Measurements from ENCODE around the gene ADAR.
A peak's percentile ranks its signal among the peaks of the same experiment; 100 is the strongest.

The ADAR gene

DNA sequence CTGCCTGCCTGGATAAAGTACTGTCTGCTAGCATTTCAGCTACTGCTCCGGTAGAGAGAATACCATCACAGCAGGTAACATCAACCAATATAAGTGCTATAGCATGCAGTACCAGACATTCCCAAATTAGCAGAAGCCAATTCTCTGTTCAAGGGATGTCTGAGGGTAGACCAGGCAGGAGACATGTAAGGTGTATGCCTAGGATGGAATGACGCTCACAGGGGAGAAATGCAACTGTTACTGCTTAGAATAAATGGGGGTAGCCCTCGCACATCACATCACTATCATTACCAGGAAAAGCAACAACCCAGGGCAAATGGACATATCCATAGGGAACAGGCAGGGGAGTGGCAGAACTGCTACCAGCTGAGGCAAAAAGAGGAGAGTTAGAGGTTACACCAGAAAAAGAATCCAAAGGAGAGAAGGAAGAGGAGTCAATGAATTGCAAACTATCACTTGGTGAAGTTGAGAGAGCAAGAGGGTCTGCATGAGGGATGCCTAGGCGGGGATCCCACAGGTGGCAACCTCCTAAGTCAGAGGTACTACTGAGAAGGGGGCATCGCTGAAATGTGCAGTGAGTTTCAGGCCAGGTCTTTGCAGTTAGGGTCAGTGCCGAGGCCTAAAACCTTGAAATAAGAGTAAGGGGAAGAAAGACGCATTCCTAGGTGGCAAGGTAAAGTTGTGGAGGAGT, 50.6 kb downstream of the ADAR start:
- no peak for DNase-seq

DNA sequence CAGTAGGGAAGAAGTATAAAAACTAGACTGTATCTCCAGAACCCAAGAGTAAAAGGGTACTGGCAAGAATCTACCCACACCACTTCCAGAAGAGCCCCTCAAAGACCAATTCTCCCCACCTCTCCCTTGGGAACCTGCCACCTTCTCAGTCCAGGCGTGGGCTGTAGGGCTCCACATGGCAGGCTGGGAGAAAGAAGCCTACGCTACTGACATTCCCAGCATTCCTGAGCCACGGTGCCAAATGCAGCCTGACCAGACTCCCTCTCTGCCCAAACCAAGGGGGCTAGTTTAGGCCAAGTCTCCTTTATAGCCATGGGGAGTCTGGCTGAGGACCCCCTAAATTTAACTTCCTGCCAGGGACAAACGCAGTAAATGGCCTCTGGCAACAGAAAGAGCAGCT, 51.6 kb downstream of the ADAR start:
- DNase-seq, result no peak

DNA sequence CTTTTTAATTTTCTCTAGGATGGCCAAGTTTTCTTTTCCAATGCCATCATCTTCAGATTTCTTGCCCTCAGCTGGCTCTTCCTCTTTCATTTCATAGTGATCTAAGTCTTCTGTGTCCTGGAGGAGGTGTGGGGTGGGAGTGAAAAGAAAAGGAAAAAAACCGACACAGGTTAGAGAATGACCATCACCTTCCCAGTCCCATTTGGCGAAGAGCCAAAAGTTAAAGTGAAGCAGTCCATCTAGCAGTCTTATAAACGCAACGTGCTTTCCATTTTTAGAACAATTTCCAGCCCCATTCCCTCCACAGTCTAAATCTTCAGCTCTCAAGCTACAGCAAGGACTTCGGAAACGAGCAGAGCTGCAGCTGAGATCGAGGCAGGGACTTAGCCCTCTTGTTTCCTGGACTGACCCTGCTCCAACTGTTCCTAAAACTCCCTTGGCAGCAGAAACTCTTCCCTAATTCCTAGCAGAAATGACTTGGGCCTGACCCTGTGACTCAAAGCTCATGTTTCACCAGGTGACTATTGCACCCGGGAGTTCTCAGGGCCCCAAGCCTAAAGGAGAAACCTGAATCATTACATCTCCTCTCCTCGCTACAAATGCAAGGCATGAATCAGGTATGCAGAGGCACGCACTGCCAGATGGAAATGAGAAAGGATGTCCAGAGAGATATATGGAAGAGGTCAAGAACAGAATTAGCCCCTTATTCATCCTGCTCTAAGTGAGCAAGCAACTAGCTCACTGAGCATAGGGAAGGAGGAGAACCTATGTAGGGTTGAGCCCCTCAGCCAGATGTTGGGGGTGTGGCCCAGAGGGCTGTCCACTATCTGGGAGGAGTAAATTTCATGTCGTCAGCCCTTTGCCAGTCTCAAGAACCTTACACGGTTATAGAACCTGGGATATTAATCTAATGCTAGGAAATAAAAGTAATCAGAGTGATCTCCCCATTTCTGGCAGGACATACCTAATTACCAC, 54.6 kb downstream of the ADAR start:
- DNase-seq, result no peak

DNA sequence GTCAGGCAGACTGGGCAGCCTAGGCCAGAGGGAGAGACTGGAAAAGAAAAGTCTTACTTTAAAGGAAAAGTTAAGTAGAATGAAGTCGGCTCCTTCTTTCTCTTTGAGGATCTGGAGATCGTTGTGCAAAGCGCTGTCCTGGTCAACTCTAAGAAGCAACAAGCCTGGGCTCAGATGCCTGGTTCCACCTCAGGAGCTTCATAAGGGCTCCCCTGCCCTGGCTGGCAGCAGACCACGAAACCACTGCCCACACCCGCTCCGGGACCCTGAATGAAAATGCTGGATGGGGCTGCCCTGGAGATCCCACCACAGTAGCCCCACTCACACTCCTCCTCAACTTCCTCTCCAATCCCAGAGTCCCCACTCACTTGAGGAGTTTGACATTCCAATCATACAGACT, 56.0 kb downstream of the ADAR start:
- DNase-seq, result no peak

DNA sequence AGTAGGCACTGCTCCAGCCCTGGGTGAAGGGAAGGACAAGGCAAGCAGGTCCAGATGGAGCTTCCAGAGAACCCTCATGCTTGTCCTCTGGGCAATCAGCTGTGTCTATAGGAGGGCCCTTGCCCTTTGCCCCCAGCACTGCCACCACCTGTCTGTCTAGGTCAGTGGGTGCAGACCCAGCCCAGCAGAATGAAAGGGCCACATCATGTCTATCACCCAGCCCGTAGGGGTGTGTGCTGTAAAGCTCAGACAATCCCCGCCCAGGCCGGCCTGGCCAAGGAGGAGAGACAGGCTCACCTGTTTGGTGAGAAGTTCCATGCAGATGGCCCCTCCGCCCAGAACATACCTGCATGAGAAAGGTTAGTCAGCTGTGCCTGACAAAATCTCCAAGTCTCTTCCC, 56.5 kb downstream of the ADAR start:
- no peak for DNase-seq

DNA sequence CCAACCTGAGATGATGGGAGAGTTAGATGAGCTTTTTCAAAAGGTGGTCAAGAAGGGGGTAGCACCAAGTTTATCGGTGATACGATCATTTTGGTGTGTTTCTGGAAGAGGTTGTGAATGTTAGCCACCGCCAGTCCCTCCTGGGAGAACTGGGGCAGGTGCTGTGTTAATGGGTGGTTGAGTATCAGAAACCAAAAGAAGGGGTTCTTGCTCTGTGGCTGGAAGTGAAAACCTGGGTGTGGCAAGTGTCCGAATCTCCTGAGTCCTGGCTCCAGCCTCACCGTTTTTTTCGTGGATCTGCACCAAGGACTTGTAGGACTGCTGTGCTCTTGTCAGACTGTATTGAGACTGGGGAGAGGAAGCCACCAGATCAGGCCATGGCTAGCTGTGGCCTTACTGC, 57.3 kb downstream of the ADAR start:
- DNase-seq, result no peak

DNA sequence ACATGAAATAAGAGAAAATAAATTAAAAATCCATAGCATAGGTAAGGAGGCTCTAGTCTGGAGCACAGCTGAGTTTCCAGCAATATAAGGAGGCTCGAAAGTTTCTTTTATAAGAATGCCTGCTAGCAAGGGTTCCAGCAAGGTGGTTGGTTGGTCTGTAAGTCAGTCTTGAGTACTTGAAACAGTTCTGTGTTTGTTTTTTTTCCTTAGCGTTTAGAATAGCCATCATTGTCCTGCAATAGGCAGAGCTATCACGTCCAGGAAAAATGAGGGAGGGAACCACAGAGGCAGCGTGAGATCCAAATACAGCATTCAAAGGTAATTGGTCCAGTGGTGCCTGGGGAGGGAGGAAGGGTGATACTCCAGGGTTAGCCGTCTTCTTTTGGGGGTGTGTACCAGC, 57.9 kb downstream of the ADAR start:
- no peak for DNase-seq

DNA sequence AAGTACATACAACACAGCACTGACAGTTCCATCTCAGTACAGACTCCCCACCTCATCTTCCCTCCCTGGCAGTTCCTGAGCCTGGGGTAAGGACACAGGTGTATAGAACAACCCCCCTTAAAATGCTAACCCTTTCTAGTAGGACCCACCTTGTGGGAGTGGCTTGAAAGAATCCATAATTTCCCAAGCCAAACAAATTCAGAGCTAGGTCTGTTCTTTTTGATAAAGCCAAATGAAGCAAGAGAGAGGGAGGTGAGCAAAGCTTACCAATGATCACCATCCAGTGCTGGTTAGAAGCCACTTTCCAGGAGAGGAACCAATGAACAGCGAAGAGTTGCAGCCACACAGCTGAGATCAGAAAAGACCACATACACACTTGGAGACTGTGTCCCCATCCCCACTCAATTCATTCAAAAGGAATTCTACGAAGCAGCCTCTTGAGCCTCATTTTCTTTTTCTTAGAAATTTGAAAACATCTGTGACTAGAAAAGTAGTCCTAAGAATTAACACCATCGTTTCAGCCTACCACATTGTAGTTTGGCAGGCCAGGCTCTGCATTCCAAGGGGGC, 58.7 kb downstream of the ADAR start:
- DNase-seq, result no peak

DNA sequence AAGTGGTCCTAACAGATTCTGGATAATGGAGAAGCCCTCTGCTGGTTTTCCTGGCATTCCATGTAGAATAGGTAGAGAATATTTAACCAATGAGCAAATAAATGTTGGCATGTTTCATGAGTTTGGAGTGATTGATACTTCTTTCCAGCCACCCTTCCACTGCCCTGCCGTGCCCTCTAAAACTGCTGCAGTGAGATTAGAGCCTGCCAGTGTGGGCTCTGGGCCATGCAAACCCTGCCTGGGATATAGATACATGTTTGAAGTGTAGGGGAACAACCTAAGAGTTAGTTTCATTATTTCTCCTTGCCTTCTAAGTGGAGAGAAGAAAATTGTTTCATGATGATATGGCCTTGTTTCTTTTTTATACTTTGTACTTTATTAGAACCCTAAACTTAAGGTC, 60.0 kb downstream of the ADAR start:
- DNase-seq, result no peak

DNA sequence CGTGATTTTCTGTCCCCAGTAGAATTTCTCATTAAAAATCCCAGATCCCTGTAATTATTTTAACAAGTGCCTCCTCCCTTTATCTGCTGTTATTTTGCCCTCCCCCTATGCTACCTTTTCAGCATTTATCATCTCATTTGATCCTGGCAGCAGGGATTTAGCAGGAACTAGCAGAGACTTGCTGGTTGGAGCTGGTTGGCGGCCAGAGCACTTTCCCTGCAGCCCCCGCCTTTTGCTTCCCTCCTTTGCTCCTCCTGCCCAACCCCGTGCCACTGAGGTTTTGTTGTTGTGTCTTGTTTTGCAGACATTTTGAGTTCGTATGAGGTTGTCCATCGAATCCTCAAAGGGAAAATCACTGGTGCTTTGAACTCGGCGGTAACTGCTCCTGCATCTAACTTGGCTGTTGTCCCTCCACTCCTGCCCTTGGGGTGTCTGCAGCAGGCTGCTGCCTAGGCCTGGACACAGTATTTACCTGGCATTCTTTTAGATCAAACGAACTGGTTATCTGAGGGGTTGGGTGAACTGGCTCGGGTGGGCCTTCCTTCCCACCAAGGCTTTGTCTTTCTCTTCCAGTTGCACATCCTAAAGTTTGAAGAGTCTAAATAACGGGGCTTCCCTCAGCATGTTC, 60.8 kb downstream of the ADAR start:
- no peak for DNase-seq

DNA sequence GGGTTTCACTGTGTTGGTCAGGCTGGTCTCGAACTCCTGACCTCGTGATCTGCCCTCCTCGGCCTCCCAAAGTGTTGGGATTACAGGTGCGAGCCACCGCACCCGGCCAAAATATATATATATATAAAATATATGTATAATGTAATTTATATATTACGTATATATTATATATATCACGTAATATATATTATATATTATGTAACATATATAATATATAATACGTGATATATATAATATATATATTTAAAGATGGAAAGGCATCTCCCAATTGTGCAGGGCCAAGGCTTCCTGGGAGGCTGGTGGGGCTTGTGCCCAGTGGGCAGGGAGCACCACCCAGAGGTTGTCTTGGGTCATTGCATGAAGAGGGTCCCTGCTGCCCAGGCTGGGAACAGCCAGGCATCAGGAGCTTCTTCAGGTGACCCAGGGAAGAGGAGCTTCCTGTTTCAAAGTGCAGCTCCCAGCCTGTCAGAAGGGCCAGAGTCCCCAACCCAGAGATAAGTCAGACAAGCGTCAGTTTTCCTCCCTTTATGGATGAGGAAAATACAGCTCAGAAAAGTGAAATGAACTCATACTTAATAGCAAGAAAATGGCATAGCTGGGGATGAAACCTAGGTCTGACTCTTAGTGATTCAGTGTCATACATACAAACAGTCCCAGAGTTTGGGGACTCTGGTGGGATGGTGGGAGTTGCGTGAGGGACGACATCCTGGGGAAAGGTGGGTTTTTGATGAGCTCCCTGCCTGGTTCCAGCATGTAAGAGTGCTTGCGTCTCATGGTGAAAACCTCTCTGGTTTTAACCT, 61.5 kb downstream of the ADAR start:
- peak in 2 of 4 experiments; percentile 13 to 25 for DNase-seq

DNA sequence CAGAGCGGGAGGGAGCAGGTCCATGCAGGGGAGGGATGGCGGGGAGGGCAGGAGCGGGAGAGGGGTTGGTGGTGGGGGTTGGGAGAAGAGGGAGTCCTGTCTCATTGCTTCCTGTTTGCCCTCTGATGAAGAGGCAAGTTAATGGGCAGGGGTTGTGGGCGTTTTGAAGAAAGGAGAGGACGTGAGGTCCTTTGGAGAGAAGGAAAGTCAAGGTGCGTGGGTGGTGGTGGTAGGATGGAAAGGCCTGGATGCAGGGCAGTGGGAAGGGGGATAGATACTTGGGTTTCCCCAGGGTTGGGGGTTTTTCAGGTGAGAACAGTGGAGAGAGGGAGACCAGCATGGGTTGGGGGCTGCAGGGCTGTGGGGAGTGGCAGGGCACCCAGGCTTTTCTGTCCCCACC, 66.8 kb downstream of the ADAR start:
- no peak for DNase-seq

DNA sequence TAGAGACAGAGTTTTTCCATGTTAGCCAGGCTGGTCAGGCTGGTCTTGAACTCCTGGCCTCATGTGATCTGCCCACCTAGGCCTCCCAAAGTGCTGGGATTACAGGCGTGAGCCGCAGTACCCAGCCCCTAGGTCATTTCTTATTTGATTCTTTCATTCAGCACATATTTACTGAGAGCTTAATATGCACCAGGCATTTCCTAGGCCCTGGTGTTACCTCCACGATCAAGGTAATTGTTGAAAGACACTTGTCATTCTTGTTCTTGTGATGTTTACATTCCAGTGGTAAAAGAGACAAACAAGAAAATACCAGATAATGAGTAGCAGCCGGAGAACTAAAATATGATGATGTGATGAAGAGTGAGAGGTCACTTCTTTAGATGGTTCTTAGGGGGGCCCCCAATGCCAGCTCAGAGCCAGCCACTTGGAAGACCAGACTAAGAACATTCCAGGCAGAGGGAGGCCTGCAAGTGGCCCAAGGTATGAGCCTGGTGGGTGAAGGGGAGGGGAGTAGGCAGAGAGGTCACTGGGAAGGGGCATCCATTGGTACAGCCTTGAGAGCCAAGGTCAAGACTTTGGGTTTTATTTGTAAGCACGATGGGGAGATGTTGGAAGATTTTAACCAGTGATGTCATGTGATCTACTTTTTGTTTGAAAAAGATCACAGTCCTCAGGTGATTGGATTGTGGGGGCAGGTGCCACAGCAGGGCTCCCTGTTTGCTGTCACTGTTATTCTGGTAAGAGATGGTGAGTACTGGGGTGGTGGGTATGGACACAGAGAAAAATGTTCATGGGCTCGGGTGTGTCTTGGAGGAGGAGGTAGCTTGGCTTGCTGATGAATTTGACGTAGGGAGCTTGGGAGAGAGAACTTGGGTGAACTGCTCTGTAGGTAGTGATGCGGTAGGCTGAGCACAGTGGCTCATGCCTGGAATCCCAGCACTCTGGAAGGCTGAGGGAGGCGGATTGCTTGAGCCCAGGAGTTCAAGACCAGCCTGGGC, 68.2 kb downstream of the ADAR start:
- DNase-seq, result no peak

DNA sequence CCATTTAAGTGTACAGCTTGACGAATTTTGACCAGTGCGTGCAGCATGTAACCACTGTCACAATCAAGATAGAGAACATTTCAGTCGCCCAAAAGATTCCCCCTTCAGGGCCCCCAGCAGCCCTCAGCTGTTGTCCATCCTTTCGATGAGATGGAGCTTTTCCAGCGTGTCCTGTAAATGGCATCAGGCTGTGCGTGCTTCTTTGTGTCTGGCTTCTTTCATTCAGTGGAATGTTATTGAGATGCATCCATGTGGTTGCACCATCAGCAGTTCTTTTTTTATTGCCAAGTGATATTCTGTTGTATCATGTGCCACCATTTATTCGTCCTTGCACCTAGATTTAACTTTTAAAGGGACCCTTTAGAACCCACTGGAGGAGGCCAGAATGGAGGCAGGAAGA, 71.4 kb downstream of the ADAR start:
- DNase-seq, result no peak

DNA sequence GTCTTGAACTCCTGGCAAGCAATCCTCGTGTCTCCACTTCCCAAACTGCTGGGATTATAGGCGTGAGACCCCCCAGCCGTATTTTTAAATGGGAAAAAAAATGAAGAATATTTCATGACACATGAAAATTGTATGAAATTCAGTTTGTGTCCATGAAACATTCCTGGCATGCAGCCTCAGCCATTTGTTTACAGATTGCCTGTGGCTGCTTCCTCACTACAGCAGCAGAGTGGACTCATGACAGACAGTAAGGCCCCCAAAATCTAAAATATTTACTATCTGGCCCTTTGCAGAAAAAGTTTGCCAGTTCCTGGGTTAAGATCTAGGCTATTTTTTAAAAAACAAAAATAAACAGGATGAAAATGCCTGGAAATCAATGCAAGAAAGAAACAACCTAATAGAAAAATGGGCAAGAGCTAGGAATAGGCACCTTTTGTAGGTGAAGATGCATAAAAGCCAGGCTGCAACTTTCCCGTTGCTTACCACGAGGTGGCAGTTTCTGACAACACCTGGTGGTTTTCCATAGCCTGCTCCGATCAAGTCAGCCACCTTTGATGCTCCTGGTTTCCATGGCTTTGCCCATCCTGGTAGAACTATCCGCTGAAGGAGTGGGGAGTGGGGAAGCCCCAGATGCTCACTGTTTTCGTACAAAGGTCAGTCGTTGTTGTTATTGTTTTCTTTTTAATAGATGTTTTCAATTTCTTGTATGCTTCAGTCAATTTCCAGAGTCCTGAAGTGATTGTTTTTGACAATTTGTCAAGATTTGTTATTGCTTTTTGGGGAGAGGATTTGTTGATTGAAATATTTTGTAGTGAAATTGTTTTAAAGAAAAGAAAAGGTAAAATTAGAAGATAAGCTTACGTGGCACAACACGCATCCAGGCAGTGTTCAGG, 73.8 kb downstream of the ADAR start:
- DNase-seq, result no peak

Measured in activated naive CD4-positive, alpha-beta T cell (primary cell).